ENCODE data around the gene EMILIN3.

DNA sequence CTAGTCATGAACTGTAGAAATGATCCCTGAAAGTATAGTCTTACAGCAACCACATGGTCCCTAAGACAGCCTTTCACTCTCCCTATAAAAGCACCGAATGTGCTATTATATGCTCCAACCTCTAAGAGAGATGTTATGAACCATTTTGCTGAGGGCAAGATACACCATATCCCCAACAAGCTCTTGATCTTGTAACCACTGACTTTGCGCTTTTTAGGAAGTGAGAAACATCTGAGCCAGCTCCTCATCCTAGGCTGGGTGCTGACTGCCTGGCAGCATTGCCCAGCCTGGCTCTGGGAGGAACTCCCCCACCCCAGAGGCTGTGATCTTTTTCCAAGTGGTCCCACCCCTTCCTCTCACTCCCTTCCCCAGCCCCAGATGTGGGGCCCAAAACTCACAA, 3.1 kb upstream of the EMILIN3 start:
- TF ChIP-seq EZH2 (IDR thresholded peaks at IDR 0.05; ENCODE audit: borderline replicate concordance, low read depth, low read length, poor library complexity, severe bottlenecking), result no peak
- TF ChIP-seq, protein P1, sequence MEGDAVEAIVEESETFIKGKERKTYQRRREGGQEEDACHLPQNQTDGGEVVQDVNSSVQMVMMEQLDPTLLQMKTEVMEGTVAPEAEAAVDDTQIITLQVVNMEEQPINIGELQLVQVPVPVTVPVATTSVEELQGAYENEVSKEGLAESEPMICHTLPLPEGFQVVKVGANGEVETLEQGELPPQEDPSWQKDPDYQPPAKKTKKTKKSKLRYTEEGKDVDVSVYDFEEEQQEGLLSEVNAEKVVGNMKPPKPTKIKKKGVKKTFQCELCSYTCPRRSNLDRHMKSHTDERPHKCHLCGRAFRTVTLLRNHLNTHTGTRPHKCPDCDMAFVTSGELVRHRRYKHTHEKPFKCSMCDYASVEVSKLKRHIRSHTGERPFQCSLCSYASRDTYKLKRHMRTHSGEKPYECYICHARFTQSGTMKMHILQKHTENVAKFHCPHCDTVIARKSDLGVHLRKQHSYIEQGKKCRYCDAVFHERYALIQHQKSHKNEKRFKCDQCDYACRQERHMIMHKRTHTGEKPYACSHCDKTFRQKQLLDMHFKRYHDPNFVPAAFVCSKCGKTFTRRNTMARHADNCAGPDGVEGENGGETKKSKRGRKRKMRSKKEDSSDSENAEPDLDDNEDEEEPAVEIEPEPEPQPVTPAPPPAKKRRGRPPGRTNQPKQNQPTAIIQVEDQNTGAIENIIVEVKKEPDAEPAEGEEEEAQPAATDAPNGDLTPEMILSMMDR (conservative IDR thresholded peaks at IDR 0.05; ENCODE audit: low read depth, low read length), result no peak
